Astrocyte of the cerebellum (primary cell): ENCODE data around the gene ABCC11.

Experiments
- DNase-seq: peaks from one replicate; pipeline ENCODE4 v3.0.0-alpha.2; 2011; ENCODE audit warnings: low read depth
- H3K4me3 ChIP-seq: 2 replicates; pipeline ENCODE4 v1.5.1; 2011; ENCODE audit warnings: mild to moderate bottlenecking, low read depth, low read length, moderate library complexity
- CTCF ChIP-seq: IDR thresholded peaks from 2 replicates; pipeline ENCODE4 v1.5.1; 2012; ENCODE audit warnings: low read length, low read depth, moderate library complexity, mild to moderate bottlenecking; ENCODE audit errors: missing control alignments
- in situ Hi-C: cut with HindIII; loops from 2 replicates; pipeline ENCODE4 v1.10.0; 2017; ENCODE audit warnings: low sequenced_read_pairs

The ABCC11 gene

GRCh38 chr16:48247311-48247710 is at the start of gene ABCC11:
TSS of gene ABCC11 (minus strand) at chr16:48247539. CDS start at chr16:48231921, 15,618 bp downstream.
- TF ChIP-seq CTCF = no peak
- no peak within 1 kb of the TSS for H3K4me3 ChIP-seq
- DNase-seq = no peak
- in situ Hi-C loops = no loop called here

GRCh38 chr16:48295488-48296281 is 48.3 kb upstream of the ABCC11 start:
- in situ Hi-C loops = no loop called here
- no peak for TF ChIP-seq CTCF
- DNase-seq = peak; percentile 3
- no peak overlapping the region for H3K4me3 ChIP-seq

GRCh38 chr16:48294724-48295123 is 47.4 kb upstream of the ABCC11 start:
- in situ Hi-C loops = no loop called here
- H3K4me3 ChIP-seq = no peak overlapping the region
- no peak for DNase-seq
- no peak for TF ChIP-seq CTCF

GRCh38 chr16:48292452-48292851 is 45.1 kb upstream of the ABCC11 start:
- H3K4me3 ChIP-seq = no peak overlapping the region
- TF ChIP-seq CTCF = no peak
- in situ Hi-C loops = no loop called here
- DNase-seq = no peak

- no peak for DNase-seq
- H3K4me3 ChIP-seq = no peak overlapping the region
- no peak for TF ChIP-seq CTCF
- in situ Hi-C loops = no loop called here
These were observed 44.4 kb upstream of the ABCC11 start for GRCh38 chr16:48291754-48292153.

- no peak for TF ChIP-seq CTCF
- in situ Hi-C loops = no loop called here
- no peak overlapping the region for H3K4me3 ChIP-seq
- DNase-seq = no peak
These were observed 44.0 kb upstream of the ABCC11 start for GRCh38 chr16:48291303-48291702.

- no peak overlapping the region for H3K4me3 ChIP-seq
These were observed 39.9 kb upstream of the ABCC11 start for GRCh38 chr16:48287239-48287638.

More at GRCh38 chr16:48287239-48287638, 39.9 kb upstream of the ABCC11 start:
- TF ChIP-seq CTCF = no peak
- no peak for DNase-seq
- in situ Hi-C loops = no loop called here
